GM18502 (cell line): Measurements from ENCODE around the gene CASKIN1.
"Not testable (repeated sequence)": the region's sequence is repeated elsewhere in the genome, so short reads cannot be mapped to it uniquely, and the experiment has no call there.

Experiments used
- ATAC-seq: cut with Tn5 transposase; IDR thresholded peaks from one replicate; pipeline ENCODE4 v1.9.1; 2021; ENCODE audit warnings: mild to moderate bottlenecking; ENCODE audit not compliant: unreplicated experiment, poor library complexity

The CASKIN1 gene

GRCh38 chr16:2196162-2196980, at the start of gene CASKIN1:
Gene CASKIN1, minus strand, starts transcription at chr16:2196605. Its CDS starts 173 bp downstream, at chr16:2196432.
- no peak for ATAC-seq

GRCh38 chr16:2244926-2245795, 48.8 kb upstream of the CASKIN1 start:
- no peak for ATAC-seq

- no peak for ATAC-seq
These were observed 47.9 kb upstream of the CASKIN1 start for GRCh38 chr16:2244301-2244700.

GRCh38 chr16:2243781-2244180, 47.4 kb upstream of the CASKIN1 start:
- ATAC-seq = no peak

GRCh38 chr16:2243031-2243528, 46.7 kb upstream of the CASKIN1 start:
- ATAC-seq = no peak

GRCh38 chr16:2242598-2242997, 46.2 kb upstream of the CASKIN1 start:
- no peak for ATAC-seq

GRCh38 chr16:2240331-2240730, 43.9 kb upstream of the CASKIN1 start:
- ATAC-seq = not testable (repeated sequence)

- ATAC-seq = no peak
These were observed 42.7 kb upstream of the CASKIN1 start for GRCh38 chr16:2238838-2239675.

- ATAC-seq = no peak
These were observed 41.9 kb upstream of the CASKIN1 start for GRCh38 chr16:2238150-2238837.

GRCh38 chr16:2237493-2238149, 41.2 kb upstream of the CASKIN1 start:
- ATAC-seq = no peak

- no peak for ATAC-seq
These were observed 40.7 kb upstream of the CASKIN1 start for GRCh38 chr16:2237102-2237482.

GRCh38 chr16:2236337-2237101, 40.1 kb upstream of the CASKIN1 start, which contains the start of gene DNASE1L2:
Gene DNASE1L2, plus strand, starts transcription at chr16:2236444. Its CDS starts 373 bp downstream, at chr16:2236817.
- ATAC-seq = no peak

GRCh38 chr16:2235695-2236336, 39.4 kb upstream of the CASKIN1 start:
- no peak for ATAC-seq

GRCh38 chr16:2235234-2235651, 38.8 kb upstream of the CASKIN1 start:
- no peak for ATAC-seq

GRCh38 chr16:2234813-2235170, 38.4 kb upstream of the CASKIN1 start:
- ATAC-seq = no peak

GRCh38 chr16:2233872-2234812, 37.7 kb upstream of the CASKIN1 start:
- ATAC-seq = no peak
